Measurements from ENCODE around the gene PHC1.
"Not testable (repeated sequence)": the region's sequence is repeated elsewhere in the genome, so short reads cannot be mapped to it uniquely, and the experiment has no call there.

PHC1 gene

DNA sequence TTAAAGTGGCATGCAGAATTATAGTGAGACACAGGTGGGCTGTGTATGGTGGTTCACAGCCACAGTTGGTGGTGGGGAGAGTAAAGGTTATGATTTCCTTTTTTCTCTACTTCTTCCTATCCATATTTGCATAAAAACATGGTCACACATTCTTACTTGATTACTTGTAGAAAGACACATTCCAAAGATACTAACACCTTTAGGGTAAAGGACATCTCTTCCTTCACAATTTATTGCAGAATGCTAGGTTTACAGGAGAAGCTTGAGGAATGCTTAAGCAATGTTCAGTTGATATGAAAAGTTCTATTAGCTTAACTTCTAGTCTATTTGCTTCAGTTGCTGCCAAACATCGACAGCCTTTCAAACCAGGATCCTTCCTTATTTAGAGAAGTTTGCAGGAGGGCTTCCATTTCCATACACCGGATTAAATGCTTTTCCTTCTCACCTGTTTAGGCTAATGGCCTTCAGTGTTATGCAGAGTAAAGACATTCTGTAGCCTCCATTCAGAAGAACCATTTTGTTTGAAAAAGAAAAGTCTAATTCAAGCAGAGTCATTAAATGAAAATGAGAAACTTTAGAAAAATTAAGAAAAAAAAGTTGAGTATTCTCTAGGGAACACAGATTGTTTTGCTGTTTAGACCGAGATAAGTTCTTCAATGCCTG is 2.6 kb upstream of the PHC1 start:
- DNase-seq (ENCODE audit: low read depth) = no peak

DNA sequence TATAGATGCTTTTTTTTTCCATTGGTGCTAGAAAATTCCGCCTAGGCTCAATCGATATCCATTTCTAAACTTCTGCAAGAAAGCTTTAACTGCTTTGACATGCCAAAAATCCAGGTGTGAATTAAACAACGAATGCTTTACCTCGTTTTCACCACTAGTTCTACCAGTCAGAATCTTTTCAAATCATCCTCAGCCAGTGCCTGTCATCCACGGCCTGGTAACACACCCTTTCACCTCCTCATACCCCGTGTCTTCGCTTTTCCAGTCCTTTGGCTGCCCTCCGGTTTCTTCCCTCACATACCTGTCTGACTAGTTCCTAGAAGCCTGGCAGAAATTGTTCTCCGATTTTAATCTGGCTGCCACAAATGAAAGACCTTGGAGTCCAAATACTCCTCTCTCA is 1.4 kb upstream of the PHC1 start:
- no peak for DNase-seq (ENCODE audit: low read depth)

DNA sequence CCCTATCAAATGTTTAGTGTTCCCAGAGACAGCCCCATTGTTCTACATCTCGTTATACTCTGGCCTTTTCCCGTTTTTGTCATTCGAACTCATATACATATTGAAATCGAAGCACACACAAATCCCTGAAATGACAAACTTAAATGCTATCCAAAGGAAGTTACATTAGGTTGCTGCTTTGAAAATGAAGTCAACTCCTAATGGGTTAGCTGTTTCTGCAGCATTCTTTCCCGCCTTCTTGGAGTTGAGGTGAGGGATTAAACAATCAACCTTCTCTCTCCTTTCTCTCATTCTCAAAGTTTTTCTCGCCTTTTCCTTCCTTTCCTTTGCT is 642 bp upstream of the PHC1 start:
- no peak for DNase-seq (ENCODE audit: low read depth)

DNA sequence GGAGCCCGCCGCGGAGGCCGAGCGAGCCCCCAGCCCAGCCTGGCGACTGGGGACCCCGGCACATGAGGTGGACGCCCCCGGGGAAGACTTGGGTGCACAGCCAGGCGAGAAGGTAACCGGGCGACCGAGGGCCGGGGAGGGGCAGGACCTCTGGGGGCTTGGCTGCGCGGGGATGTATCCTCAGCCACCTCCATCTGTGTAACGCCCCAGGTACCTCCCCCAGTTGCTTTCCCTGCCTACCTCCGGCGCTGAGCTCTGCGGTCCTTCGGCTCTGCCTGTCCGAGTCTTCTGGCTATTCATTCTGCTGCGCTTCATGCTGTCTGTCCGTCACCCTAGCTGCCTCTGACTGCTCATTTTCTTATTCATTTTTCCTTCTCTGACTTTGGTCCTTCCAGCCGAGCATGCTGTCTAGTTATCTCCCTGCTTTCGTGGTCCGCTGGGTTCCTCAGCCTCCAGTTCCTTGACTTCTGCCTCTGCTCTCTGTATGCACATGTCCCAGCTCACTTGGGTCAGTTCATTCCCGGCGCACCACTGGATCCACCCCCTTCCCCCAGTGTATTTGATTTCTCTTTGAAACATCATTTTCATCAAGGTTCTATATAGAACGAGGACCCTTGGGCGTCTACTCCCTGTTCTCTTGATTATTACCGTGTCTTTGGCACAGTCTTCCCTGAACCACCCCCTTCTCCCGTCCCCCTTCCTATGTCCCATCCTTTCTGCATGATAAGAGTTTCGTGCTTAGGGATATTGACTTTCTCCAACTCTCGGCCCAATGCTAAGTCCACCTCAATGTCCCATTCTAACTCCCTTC is 612 bp downstream of the PHC1 start:
- no peak for DNase-seq (ENCODE audit: low read depth)

DNA sequence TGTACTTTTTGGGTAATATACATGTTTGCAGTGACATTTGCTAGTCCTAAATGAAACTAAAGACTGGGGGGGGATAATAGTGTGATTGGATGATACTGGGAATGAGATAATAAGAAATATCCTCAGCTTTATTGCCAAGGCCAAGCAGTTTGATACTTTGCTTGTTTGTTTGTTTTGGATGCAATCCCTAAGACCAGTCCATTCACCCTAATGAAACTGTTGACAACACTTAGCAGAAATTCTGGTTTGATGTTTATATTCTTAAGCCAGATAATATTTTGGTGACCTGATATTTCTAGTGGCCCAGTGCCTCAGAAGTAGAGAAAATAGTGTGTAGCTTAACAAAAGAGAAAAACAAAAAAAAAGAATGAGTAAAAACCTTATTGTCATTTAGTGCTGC is 1.8 kb downstream of the PHC1 start:
- DNase-seq (ENCODE audit: low read depth) = no peak

DNA sequence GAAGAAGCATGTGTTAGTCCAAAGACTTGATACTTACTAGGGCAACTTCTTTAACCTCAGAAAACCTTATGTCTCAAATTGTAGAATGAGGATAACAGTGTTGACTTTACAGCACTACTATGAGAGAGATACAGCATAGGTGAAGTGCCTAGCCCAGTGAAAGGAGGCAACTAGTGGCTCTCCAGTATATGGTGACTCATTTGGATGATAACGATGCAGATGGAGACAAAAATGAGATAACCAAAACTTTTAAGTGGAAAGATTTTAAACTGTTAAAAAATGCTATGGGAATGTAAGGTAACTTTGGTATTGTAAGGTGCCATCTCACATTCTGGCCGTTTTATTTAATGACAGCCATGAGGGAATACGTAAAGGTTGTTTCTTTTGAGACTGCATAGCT is 2.7 kb downstream of the PHC1 start:
- no peak for DNase-seq (ENCODE audit: low read depth)

DNA sequence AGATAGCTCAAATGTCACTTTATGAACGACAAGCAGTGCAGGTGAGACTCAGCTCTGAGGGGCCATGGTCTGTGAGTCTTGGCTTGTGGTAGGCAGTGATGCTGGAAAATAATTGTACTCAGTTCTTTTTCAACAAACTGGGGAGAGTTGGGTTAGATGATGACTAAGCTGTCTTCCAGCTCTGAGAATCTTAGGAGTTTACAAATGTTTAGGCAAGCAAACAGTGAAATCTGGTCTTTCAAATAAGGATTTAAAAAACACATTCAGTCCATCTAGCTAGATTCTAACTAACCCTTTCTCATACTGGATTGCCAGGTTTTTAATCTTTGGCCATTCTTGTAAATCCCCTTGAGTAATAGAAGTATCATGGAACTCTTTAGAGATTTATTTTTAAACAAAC is 3.4 kb downstream of the PHC1 start:
- no peak for DNase-seq (ENCODE audit: low read depth)

DNA sequence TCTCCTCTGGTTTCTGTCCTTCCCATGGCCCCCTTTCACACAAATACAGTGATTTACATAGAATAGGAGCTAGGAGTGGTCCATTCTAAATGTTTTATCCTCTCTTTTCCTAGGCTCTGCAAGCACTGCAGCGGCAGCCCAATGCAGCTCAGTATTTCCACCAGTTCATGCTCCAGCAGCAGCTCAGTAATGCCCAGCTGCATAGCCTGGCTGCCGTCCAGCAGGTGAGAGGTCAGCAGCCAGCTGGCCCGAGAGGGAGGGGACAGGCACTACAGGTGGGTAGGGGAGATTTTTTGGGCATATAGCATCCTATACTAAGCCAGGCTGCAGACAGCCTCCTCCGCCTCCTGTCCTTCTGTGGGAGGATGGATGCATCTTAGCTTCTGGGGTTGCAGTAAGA is 5.3 kb downstream of the PHC1 start:
- DNase-seq (ENCODE audit: low read depth) = not testable (repeated sequence)

DNA sequence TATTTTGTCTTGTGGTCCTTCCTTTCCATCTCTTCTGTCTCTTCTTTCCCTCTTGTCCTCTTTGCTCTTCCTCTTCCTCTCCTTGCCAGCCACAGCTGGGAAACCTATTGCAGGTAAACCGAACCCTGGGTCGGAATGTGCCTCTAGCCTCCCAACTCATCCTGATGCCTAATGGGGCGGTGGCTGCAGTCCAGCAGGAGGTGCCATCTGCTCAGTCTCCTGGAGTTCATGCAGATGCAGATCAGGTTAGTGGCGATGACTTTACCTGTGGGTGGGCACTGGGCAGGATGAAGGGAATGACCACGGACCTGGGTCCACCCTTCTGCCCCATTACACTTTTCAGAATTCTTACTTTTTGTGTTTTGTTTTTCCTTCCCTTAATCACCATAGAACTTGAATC is 8.2 kb downstream of the PHC1 start:
- DNase-seq (ENCODE audit: low read depth) = no peak

DNA sequence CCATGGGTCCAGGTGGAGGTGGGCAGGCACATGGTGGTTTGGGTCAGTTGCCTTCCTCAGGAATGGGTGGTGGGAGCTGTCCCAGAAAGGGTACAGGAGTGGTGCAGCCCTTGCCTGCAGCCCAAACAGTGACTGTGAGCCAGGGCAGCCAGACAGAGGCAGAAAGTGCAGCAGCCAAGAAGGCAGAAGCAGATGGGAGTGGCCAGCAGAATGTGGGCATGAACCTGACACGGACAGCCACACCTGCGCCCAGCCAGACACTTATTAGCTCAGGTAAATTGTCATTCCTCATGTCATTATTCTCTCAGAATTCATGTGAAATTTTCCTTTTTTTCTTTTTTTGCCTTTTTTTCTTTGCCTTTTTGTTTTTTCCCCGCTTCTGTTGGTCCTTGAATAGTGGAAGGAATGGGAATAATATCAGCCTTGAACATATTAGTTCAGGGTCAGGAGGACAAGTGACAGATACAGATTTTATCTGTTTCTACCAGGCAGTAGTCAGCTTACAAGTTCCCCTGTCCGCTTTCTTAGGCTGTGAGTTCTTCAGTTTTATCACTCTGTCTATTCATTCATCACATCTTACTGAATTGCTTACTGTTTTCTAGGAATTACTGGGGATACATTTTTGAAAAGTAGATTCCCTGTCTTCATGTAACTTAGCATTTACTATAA is 16.5 kb downstream of the PHC1 start:
- DNase-seq (ENCODE audit: low read depth) = not testable (repeated sequence)

DNA sequence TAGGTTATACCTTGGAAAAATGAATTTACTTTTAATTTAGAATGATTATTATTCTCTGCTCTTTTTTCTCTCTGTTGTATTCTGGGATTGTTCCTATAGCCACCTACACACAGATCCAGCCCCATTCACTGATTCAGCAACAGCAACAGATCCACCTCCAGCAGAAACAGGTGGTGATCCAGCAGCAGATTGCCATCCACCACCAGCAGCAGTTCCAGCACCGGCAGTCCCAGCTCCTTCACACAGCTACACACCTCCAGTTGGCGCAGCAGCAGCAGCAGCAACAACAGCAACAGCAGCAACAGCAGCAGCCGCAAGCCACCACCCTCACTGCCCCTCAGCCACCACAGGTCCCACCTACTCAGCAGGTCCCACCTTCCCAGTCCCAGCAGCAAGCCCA is 18.2 kb downstream of the PHC1 start:
- DNase-seq (ENCODE audit: low read depth) = not testable (repeated sequence)

DNA sequence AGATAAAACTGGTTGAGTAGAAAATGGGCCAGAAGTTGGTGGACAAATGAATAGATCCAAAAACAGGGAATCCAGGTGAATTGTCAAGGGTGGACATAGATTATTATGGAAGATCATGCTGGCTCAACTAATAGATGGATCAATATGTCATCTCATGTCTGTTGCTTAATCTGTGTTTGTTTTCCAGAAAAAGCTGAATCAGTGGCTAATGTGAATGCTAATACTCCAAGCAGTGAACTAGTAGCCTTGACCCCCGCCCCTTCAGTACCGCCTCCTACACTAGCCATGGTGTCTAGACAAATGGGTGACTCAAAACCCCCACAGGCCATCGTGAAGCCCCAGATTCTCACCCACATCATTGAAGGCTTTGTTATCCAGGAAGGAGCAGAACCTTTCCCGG is 19.8 kb downstream of the PHC1 start:
- not testable (repeated sequence) for DNase-seq (ENCODE audit: low read depth)

DNA sequence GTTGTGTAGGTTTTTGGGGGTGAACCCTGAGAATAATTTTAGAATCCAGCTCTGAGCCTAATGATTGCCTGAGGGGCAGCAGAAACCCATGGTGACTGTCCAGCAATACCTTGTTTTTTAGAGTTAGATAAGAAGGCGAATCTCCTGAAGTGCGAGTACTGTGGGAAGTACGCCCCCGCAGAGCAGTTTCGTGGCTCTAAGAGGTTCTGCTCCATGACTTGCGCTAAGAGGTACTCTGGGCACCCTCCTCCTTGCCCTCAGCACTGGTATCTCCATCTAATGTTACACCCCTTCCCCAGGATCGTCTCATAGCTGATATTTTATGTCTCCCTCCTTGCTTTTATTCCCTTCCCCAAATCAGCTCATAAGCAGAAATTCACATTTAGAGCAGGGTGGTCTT is 22.4 kb downstream of the PHC1 start:
- DNase-seq (ENCODE audit: low read depth) = no peak

DNA sequence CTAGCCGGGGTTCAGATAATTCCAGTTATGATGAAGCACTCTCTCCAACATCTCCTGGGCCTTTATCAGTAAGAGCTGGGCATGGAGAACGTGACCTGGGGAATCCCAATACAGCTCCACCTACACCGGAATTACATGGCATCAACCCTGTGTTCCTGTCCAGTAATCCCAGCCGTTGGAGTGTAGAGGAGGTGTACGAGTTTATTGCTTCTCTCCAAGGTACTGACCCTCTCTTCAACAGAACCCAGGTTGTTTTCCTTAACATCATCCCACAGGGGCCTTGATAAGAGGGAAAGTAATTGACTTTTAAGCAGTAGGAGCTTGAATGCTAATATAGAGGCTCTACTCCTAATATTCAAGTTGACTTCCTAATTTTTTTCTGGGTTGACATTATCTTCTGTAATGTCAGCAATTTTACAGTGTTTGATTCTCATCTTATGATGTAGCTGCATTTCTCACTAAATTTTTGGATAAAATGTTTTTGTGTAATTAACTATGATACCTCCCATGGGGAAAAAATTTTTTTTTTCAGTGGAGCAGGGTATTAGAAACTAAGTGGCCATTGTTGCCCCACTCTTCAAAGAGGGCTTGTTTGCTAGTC is 23.6 kb downstream of the PHC1 start:
- DNase-seq (ENCODE audit: low read depth) = not testable (repeated sequence)

DNA sequence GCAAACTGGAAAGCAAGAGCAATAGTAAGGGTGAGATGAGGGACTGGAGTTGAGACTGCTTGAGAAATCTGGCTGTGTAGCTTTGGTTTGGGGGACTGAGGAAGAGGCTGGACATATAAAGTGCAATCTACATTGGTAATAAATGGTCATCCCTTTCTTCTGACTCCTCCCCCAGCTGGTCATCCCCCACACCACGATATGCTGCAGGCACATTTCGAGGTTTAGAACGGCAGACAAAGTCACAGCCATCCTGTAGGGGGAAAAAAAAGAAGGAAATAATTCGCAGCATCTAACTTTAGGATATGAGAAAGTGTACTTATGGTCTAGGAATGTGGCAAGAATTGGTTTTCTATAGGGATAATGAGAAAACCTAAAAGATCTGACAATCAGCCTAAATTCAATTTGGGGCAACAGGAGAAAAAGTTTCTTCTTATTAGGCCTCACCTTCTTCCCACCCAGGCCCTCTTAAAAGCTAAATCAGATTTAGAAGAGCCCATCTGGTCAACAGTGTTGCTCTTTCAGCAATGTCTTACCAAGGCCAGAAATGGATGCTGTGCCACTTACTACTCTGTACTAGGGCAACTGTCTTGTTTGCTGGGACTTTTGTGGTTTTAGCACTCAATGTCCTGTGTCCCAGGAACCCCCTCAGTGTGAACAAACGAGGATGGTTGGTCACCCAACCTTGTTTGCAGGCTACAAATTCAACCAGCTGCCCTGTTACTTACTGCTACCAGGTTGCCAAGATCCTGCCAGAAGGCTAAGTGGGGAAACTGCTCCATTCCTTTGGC is 27.6 kb downstream of the PHC1 start:
- DNase-seq (ENCODE audit: low read depth) = no peak

DNA sequence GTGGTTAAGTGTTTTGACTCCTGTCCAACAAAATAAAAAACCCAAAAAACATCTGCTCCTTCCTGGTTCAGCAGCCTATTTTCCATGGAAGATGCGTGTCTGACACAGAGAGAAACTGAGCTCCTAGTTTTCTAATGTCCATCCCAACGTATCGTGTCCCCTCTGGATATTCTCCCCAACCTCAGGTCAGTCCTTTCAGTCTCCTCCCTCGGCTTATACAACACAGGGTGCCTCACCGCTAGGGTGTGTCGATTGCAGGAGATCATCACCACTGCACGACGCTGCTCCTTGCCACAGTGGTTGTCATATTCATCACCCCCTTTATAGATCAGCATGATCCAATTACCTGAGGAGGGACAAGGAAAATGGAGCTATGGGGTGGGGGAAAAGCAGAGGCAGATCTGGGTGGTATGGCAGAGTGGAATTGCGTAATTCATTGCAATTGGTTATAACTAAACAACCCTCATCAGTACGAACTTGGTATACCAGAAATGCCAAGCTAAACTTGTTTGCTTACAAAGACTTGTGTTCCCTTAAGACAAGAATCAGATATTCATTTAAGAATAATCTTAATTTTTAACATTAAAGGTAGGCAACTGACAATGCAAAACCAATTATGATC is 29.4 kb downstream of the PHC1 start:
- no peak for DNase-seq (ENCODE audit: low read depth)

DNA sequence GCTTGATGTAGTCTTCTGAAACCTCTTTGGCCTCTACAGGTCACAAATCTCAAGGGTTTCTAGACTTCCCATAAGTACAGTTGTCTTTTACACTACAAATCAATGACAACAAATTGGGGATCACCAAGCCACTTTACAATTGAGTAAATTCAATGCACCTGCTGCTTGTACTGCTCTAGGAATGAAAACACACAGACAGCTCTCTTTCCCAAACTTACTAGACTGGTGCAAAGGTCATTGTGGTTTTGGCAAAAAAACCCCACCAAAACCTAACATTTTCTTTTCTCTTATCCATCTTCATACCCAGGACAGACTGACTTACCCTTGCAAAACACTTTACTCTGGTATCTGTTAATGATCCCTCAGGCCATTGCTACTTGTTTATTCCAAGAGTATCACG is 32.4 kb downstream of the PHC1 start:
- DNase-seq (ENCODE audit: low read depth) = no peak

DNA sequence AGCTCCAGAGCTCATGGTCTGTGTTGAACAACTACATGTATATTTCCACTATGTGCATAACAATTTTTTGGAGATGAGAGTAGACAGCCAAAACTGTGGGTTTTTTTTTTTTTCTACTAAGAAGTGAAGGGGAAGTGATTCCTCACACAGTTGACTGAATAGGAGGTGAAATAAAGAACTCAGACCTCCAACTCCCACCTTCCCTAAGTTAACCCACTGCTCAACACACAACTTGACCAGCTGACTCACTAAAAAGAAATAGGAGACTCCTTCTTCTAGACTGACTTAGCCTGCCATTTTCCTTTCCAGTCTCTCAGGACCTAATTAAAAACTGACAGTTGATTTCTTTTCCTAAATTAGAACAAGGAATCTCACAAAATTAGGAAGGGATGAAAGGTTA is 33.4 kb downstream of the PHC1 start:
- DNase-seq (ENCODE audit: low read depth) = no peak

DNA sequence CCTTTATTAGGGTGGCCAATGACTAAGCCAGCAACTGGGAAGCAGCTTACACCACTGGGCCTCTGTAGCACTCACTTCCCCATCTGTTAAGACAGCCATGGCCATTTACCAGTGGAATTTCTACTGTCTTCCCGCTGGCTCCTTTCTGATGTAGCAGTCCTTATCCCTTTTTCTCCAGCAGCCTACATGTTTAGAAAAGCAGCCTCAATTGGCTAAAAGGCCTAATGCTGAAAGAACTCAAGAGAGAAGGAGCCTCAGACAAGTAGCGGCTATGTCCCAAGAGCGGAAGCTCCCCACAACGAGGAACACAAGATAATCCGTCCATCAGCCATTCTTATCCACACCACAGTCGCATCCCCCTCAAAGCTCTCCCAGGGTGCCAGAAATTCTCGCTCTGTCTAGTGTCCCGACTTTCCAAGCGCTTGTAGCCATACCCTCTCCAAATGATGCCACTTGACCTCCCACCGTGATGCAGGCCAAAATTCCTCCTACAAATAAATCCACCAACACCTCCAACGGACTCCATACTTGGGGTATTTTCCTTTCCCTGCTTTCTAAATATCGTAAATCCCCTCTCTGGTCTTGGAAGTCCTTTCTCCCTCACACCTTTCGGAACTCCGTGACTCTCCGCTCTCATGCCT is 34.5 kb downstream of the PHC1 start:
- DNase-seq (ENCODE audit: low read depth) = peak; percentile 10

DNA sequence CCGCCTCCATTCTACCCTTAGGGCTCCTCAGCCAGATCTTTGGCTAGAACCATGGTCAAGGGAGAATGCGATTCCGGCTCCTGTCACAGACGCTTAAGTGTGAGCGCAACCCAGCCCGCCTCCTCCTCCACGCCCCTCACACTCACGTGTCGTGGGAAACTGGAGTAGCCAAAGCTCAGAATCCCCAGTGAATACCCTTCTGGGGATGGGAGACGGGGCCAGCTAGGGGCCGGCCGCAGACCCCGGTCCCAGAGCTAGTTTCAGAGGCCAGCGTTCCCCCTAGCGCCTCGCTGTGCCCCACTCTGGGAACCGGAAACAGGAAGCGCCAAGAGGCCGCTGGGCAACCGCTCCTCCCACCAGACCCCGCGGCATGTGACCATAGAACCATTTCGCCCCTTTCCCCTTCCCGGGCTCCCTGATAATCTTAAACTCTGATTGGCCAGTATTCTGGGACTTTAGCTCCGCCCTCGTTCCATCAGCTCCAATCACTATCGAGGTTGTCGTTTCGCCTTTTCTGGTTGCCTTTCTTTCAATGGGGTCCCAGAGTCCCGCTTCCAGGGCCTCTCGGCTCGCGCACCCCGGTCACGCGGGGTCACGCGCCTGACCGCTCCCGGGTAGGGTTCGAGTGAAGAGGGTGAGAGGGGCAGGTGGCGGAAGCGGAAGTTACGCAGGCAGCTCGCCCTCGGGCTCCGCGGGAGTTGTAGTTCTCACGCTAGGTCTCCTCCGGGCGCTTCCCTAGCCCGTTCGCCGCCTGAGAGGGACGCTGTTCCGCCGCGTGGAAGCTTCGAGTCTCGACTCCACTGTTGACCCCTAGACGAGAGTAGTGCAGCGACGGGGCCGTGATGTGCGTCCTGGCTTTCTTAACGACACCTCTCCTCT is 35.3 kb downstream of the PHC1 start, which contains the start of gene M6PR:
Gene M6PR, minus strand, starts transcription at position 304 of the 879 bp plus-strand sequence. CDS start 3,241 bp downstream, outside the sequence.
- peak; percentile 60 for DNase-seq (ENCODE audit: low read depth)

Measured in non-pigmented ciliary epithelial cell (primary cell).